Mucosa of gallbladder (tissue), 1 donor: ENCODE results near the gene FAM83G. TPM values are rescaled to one million over a fixed set of nuclear protein-coding genes. Genes with fewer than 3 reads are reported as not detected.
"Not testable (repeated sequence)": the region's sequence is repeated elsewhere in the genome, so short reads cannot be mapped to it uniquely, and the experiment has no call there.

Experiments used
- DNase-seq: peaks from one replicate; pipeline ENCODE4 v3.0.0-alpha.2; 2020; ENCODE audit warnings: low spot score
- total RNA-seq: library from RNA; stranded (reverse); gene quantifications from one replicate; pipeline ENCODE4 v1.2.1, GENCODE V29; 2021
- donor health status: DM: no; HTN: no; CAD: no.

The FAM83G gene
- total RNA-seq, 1 donor from 2014 or later, result 35.0 TPM

- not testable (repeated sequence) for DNase-seq
Observed at GRCh38 chr17:18956021-18956420, 48.5 kb downstream of the FAM83G start.

- DNase-seq, result no peak
Observed at GRCh38 chr17:18955009-18955408, 49.6 kb downstream of the FAM83G start.

- DNase-seq, result no peak
Observed at GRCh38 chr17:18954321-18954720, 50.2 kb downstream of the FAM83G start.

GRCh38 chr17:18953231-18953728 lies 51.3 kb downstream of the FAM83G start:
- no peak for DNase-seq

- DNase-seq, result no peak
Observed at GRCh38 chr17:18951941-18952842, 52.4 kb downstream of the FAM83G start, which contains the start of gene SLC5A10. Gene SLC5A10, plus strand, starts transcription at chr17:18952165. Its CDS starts 41 bp downstream, at chr17:18952206.

GRCh38 chr17:18950944-18951905 lies 53.3 kb downstream of the FAM83G start:
- peak; percentile 85 for DNase-seq

GRCh38 chr17:18950346-18950745 lies 54.2 kb downstream of the FAM83G start:
- DNase-seq, result no peak

- no peak for DNase-seq
Observed at GRCh38 chr17:18949566-18949965, 55.0 kb downstream of the FAM83G start.

- DNase-seq, result no peak
Observed at GRCh38 chr17:18948476-18949006, 56.0 kb downstream of the FAM83G start.

GRCh38 chr17:18947866-18948265 lies 56.7 kb downstream of the FAM83G start:
- no peak for DNase-seq

GRCh38 chr17:18946536-18946935 lies 58.0 kb downstream of the FAM83G start:
- DNase-seq, result no peak

GRCh38 chr17:18944646-18945045 lies 59.9 kb downstream of the FAM83G start:
- DNase-seq, result no peak

- DNase-seq, result no peak
Observed at GRCh38 chr17:18938692-18939023, 65.9 kb downstream of the FAM83G start.

GRCh38 chr17:18937981-18938691 lies 66.4 kb downstream of the FAM83G start:
- DNase-seq, result no peak

- DNase-seq, result no peak
Observed at GRCh38 chr17:18933102-18934058, 71.2 kb downstream of the FAM83G start.

GRCh38 chr17:18932360-18933055 lies 72.1 kb downstream of the FAM83G start:
- DNase-seq, result no peak

GRCh38 chr17:18928628-18929125 lies 75.9 kb downstream of the FAM83G start:
- DNase-seq, result no peak

GRCh38 chr17:18925187-18925586 lies 79.4 kb downstream of the FAM83G start:
- no peak for DNase-seq

GRCh38 chr17:18922596-18922995 lies 82.0 kb downstream of the FAM83G start:
- not testable (repeated sequence) for DNase-seq
